ES-I3 (cell line): ENCODE data around the gene MYBPC2.
"Not testable (repeated sequence)": the region's sequence is repeated elsewhere in the genome, so short reads cannot be mapped to it uniquely, and the experiment has no call there.

Source experiments
- H3K36me3 ChIP-seq: 2 replicates; pipeline ENCODE4 v1.6.1; 2013; ENCODE audit warnings: mild to moderate bottlenecking, low read length, control low read depth, moderate library complexity; ENCODE audit not compliant: insufficient read depth
- H3K4me1 ChIP-seq: 2 replicates; pipeline ENCODE4 v1.6.1; 2013; ENCODE audit warnings: mild to moderate bottlenecking, control low read depth, low read length; ENCODE audit not compliant: insufficient read depth
- H3K9ac ChIP-seq: 2 replicates; pipeline ENCODE4 v1.6.1; 2013; ENCODE audit warnings: low read depth, mild to moderate bottlenecking, low read length, moderate library complexity
- H3K9me3 ChIP-seq: 2 replicates; pipeline ENCODE4 v1.6.1; 2013; ENCODE audit warnings: mild to moderate bottlenecking, low read length, moderate library complexity; ENCODE audit not compliant: control insufficient read depth, insufficient read depth

The MYBPC2 gene

GRCh38 chr19:50465986-50466705 lies 33.5 kb downstream of the MYBPC2 start:
- H3K4me1 ChIP-seq: peaks cover 11% of the 10 kb centered on the region; the same call in 1 of the 2 replicates
- no peaks in the 10 kb centered on the region for H3K9me3 ChIP-seq
- peak overlapping the region; percentile 3; the same call in 1 of the 2 replicates for H3K9ac ChIP-seq
- H3K36me3 ChIP-seq: no peaks in the 10 kb centered on the region

- Histone ChIP-seq H3K36me3 (no peaks in the 10 kb centered on the region), H3K9ac (no peak overlapping the region; the same call in 1 of the 2 replicates), H3K4me1 (peaks cover 11% of the 10 kb centered on the region; the same call in 1 of the 2 replicates), H3K9me3 (no peaks in the 10 kb centered on the region)
These were observed 34.0 kb downstream of the MYBPC2 start for GRCh38 chr19:50466706-50467039.

GRCh38 chr19:50467566-50467965 lies 34.9 kb downstream of the MYBPC2 start:
- peaks cover 11% of the 10 kb centered on the region; the same call in 1 of the 2 replicates for H3K4me1 ChIP-seq
- no peak overlapping the region for H3K9ac ChIP-seq
- H3K9me3 ChIP-seq: no peaks in the 10 kb centered on the region
- H3K36me3 ChIP-seq: no peaks in the 10 kb centered on the region

- no peaks in the 10 kb centered on the region for H3K9me3 ChIP-seq
- no peak overlapping the region for H3K9ac ChIP-seq
- peaks cover 11% of the 10 kb centered on the region; the same call in 1 of the 2 replicates for H3K4me1 ChIP-seq
- no peaks in the 10 kb centered on the region for H3K36me3 ChIP-seq
These were observed 36.1 kb downstream of the MYBPC2 start for GRCh38 chr19:50468818-50469217.

- not testable (repeated sequence) for H3K9ac ChIP-seq, H3K36me3 ChIP-seq, H3K9me3 ChIP-seq, H3K4me1 ChIP-seq
These were observed 40.6 kb downstream of the MYBPC2 start for GRCh38 chr19:50473336-50473735.

- H3K9ac ChIP-seq: no peak overlapping the region
- no peaks in the 10 kb centered on the region for H3K4me1 ChIP-seq
- H3K36me3 ChIP-seq: peaks cover 4% of the 10 kb centered on the region
- H3K9me3 ChIP-seq: no peaks in the 10 kb centered on the region
These were observed 42.4 kb downstream of the MYBPC2 start for GRCh38 chr19:50475101-50475568.

- Histone ChIP-seq H3K36me3 (peaks cover 4% of the 10 kb centered on the region), H3K4me1 (no peaks in the 10 kb centered on the region), H3K9me3 (no peaks in the 10 kb centered on the region), H3K9ac (peak overlapping the region; percentile 100)
These were observed 43.1 kb downstream of the MYBPC2 start for GRCh38 chr19:50475736-50476223.

GRCh38 chr19:50476224-50476906 lies 43.7 kb downstream of the MYBPC2 start, which contains the start of the genes EMC10 and GARIN5A:
EMC10 (plus strand) TSS chr19:50476507; CDS start chr19:50476545, 38 bp downstream.
GARIN5A (minus strand) TSS chr19:50476848; CDS start chr19:50476388, 460 bp downstream.
- no peaks in the 10 kb centered on the region for H3K9me3 ChIP-seq
- no peaks in the 10 kb centered on the region for H3K4me1 ChIP-seq
- peak within 1 kb of the TSS; percentile 100 for H3K9ac ChIP-seq

GRCh38 chr19:50476907-50477238 lies 44.2 kb downstream of the MYBPC2 start:
- H3K9ac ChIP-seq: peak overlapping the region; percentile 100; the same call in 1 of the 2 replicates
- H3K9me3 ChIP-seq: no peaks in the 10 kb centered on the region
- peaks cover 4% of the 10 kb centered on the region for H3K36me3 ChIP-seq
- no peaks in the 10 kb centered on the region for H3K4me1 ChIP-seq

More at GRCh38 chr19:50476224-50476906, 43.7 kb downstream of the MYBPC2 start, which contains the start of the genes EMC10 and GARIN5A:
- peaks cover 4% of the 10 kb centered on the region for H3K36me3 ChIP-seq

- Histone ChIP-seq H3K9ac (no peak overlapping the region), H3K4me1 (no peaks in the 10 kb centered on the region), H3K36me3 (peaks cover 4% of the 10 kb centered on the region), H3K9me3 (no peaks in the 10 kb centered on the region)
These were observed 45.2 kb downstream of the MYBPC2 start for GRCh38 chr19:50477751-50478515.

- Histone ChIP-seq H3K36me3 (peaks cover 4% of the 10 kb centered on the region), H3K9ac (no peak overlapping the region), H3K4me1 (no peaks in the 10 kb centered on the region), H3K9me3 (no peaks in the 10 kb centered on the region)
These were observed 46.4 kb downstream of the MYBPC2 start for GRCh38 chr19:50478901-50479715.

GRCh38 chr19:50479761-50480251 lies 47.1 kb downstream of the MYBPC2 start:
- H3K9ac ChIP-seq: no peak overlapping the region

GRCh38 chr19:50480281-50481111 lies 47.8 kb downstream of the MYBPC2 start:
- H3K9me3 ChIP-seq: no peaks in the 10 kb centered on the region; the same call in 1 of the 2 replicates
- peaks cover 4% of the 10 kb centered on the region for H3K36me3 ChIP-seq
- H3K9ac ChIP-seq: no peak overlapping the region
- no peaks in the 10 kb centered on the region for H3K4me1 ChIP-seq

More at GRCh38 chr19:50479761-50480251, 47.1 kb downstream of the MYBPC2 start:
- H3K36me3 ChIP-seq: peaks cover 4% of the 10 kb centered on the region
- H3K9me3 ChIP-seq: no peaks in the 10 kb centered on the region; the same call in 1 of the 2 replicates
- no peaks in the 10 kb centered on the region for H3K4me1 ChIP-seq
